GM18520 (cell line): Measurements from ENCODE around the gene KRT38.

ENCODE experiments used
- ATAC-seq: cut with Tn5 transposase; IDR thresholded peaks from one replicate; pipeline ENCODE4 v1.9.1; 2021; ENCODE audit not compliant: unreplicated experiment

Gene KRT38

DNA sequence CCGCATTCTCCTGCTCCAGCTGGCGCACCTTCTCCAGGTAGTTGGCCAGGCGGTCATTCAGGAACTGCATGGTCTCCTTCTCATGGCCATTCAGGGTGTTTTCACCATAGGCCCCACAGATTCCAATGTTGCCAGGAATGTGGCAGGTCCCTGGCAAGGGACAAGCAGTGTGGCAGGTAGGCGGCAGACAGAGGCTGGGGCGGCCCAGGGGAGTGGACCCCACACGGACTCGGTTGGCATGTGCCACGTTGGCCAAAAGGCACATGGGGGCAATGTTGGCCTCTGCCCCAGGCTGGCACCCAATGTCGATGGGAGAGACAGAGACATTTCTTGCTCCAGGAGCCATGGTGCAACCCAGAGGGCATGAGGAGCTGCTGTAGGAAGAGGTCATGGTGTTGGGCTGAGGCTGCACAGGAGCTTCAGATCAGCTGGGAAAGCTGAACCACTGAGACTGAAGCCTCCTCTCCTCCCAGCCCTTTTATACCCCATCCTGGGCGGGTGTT, at the start of gene KRT38:
Gene KRT38 (minus strand): TSS at position 453 of the 503 bp plus-strand sequence. CDS start 62 bp downstream, at position 391.
- ATAC-seq: no peak

DNA sequence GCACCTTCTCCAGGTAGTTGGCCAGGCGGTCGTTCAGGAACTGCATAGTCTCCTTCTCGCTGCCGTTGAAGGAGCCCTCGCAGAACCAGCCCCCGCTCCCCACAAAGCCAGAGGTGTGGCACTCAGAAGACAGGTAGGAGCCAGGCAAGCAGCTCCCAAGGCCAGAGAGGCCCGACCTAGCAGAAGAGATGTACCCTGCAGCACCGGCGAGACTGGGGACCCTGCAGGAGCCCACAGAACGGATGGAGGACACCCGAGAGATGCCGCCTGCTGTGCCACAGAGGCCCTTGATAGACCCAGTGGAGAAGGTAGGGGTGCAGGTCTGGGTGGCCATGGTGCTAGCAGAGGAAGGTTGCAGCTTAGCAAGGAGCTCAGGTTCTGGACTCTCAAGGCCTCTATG, 48.7 kb upstream of the KRT38 start, which contains the start of gene KRT36:
Gene KRT36 (minus strand): TSS at position 380 of the 400 bp plus-strand sequence. CDS start 46 bp downstream, at position 334.
- no peak for ATAC-seq

DNA sequence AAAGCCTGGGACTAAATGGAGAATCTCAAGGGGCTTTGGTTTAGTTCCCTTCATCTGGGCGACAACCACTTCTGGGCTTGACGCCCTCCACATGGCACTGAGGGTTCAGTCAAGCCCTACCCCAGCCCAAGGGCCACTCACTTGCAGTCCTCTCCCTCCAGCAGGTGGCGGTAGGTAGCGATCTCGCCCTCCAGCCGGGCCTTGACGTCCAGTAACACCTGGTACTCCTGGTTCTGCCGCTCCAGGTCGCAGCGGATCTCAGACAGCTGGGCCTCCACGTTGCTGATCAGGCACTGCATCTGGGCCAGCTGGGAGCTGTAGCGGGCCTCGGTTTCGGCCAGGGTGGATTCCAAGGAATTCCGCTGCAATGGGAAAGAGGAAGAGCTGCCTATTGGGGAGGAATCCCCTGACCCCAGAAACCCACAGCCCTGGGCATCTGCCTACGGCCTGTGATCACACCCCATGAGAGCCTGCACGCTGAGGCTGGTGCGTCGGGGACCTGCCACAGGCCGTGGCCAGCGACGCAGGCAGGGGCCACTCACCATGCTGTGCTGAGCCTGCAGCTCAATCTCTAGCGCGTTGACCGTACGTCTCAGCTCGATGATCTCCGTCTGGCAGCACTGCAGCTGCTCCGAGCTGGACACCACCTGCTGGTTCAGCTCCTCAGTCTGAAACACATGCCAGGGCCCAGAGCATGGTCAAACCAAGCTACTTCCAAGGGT, 46.2 kb upstream of the KRT38 start:
- ATAC-seq: no peak

DNA sequence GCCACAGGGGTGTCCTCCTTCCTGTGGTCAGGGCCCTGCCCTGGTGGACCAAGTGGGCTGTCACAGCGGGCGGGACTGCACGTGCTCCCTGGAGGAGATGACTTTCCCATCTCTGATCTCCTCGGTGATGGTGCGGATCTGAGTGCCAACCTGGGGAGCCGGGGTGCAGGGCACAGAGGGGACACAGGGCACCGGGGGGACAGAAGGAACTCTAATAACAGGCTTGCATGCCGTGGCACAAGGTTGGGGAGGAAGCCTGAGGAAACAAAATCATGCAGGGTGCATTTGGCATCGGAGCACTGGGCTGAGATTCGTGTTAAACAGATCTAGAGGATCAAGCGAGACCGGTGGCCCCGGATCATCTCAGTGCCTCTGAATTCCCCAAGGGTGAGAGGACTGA, 45.5 kb upstream of the KRT38 start:
- ATAC-seq: no peak

DNA sequence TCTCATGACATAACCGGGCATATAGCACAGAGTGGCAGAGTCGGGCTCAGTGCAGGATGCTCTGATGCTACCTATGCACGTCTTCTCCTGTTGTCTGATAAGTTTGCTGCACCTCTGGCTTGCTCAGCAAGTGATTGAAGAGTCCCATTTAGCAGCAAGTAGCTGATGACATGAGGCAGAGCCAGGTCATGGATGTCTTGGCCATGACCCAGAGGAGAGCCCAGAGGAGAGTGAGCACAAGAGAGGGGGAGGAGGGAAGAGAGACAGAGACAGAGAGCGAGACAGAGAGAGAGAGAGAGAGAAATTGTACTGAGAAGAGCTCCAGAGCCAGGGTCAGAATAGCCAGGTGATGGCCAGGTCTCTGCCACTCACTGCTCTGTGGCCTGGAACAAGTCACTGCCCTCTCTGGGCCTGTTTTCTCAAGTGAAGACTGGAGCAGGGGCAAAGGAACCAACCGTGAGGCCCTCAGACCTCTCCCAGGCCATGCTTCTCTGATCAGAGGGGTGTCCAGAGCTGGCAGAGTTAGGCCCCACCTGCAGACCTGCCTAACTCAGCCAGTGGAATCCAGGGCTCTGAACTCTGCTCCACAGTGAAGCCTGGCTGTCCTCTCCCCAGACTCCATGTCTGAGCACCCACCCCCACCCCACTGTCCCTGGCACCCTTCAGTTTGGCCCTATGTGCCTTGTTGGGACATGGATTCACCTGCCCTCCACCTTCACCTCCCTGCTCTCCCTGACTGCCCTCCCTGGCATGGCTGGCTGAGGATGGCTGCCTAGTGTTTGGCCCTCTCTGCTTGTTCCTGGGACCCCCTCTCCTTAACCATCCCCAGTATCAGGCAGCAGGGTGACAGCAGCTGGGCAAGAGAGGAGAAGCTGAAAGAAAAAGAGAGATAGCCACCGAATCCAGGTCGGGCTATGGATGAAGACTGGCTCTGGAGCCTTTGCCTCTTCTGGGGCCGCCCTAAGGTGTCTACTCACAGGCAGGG, 44.4 kb upstream of the KRT38 start:
- ATAC-seq: no peak

DNA sequence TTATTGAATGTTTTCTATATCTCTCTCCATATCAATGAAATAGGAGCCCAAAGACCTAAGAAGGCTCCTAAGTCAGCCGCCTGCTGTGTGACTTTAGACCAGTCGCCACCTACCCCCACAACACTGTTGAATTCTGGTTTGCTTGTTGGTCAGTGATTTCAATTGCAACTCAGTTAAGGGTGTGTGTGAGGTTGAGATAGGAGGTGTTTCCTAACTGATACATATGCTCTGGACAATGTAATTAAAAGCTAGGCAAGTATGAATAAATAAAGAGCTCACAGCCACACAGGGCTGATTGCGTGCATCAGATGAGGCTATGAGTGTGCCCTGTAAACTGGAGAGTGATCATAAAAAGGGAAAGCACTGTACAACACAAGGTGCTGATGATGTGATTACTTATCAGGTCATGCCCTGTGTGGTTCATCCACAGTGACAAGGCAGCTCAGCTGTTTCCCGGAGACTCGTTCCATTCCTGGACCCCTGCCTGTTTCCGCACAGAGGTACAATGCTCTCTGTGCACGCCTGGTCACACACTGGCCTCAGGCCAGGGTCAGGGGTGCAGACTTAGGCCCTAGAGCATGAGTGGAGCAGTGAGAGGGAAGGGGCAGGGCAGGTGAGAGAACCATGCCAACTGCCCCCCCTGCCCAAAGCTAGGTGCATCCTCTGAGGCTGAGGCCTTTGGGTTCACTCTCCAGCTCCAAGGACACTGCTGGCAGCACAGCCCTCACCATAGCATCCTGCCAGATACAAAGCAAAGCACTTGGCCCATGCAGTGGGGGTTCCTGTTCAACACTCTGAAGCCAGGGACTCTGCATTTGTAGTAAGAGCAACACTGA, 43.4 kb upstream of the KRT38 start:
- no peak for ATAC-seq

DNA sequence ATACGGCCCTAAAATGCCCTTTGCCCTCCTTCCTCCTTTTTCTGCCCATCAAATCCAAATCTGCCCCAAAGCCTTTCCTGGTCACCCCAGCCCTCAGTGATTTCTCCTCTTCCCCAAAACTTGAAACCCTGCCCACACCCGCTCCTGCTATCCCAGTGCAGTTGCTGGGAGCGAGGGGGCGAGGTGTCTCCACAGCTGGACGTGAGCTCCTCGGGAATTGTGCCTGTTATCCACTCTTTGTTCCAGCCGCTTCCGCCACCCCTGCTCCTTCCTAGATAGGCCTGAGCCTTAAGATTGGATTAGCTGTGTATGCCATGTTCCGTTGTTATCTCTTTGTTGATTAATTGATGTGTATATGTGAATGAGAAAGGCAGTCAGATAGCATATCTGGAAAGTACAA, 42.7 kb upstream of the KRT38 start:
- ATAC-seq: no peak

DNA sequence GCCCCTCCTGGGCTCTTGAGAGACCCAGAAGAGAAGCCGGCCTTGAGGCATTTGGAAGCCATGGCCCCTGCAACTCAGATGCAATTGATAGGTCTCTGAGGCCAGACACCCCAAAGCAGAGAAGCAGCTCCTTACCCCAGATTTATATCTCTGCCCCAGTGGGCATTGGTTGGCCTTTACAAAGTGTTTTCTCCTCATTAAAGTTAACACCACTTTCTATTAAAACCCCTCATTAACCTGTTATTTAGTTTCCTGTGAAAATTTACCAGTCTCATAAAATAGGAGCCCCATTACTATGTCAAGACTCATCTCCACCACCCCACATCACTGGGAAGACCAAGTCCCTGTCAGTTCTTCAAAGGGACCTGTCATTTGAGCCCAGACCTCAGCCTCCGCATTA, 40.3 kb upstream of the KRT38 start, which contains the start of gene KRT35:
Gene KRT35 (minus strand): TSS at position 116 of the 400 bp plus-strand sequence. CDS start 54 bp downstream, at position 62.
- ATAC-seq: no peak

DNA sequence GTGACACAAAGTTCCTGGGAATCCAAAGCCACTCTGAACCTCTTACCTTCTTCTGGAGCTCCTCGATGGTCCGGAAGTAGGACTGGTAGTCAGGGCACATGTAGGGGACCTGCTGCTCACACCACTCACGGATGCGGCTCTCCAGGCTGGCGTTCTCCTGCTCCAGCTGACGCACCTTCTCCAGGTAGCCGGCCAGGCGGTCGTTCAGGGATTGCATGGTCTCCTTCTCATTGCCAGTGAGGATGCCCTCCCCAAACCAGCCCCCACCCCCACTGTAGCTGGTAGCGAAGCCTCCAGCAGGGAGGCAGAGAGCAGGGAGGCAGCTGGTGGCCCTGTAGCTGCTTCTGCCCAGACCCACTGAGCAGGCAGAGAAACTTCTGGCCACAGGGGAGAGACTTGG, 39.8 kb upstream of the KRT38 start:
- ATAC-seq: no peak

DNA sequence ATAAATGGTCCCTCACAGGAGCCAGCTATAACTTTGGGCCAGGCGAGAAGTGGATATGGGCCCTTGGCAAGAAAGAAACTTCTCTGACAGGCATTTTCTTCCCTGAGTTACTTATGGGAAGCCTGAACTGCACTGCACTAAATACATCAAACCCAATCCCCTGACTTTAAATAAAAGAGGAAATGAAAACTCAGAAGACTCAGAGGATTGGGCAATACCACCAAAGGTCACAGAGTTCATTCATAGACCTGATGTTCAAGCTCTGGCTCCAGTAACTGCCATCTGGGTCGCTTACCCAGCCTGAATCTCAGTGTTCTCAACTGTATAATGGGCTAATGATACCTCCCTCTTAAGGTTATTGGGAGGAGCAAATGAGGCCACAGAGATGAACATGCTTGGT, 39.4 kb upstream of the KRT38 start:
- ATAC-seq: no peak

DNA sequence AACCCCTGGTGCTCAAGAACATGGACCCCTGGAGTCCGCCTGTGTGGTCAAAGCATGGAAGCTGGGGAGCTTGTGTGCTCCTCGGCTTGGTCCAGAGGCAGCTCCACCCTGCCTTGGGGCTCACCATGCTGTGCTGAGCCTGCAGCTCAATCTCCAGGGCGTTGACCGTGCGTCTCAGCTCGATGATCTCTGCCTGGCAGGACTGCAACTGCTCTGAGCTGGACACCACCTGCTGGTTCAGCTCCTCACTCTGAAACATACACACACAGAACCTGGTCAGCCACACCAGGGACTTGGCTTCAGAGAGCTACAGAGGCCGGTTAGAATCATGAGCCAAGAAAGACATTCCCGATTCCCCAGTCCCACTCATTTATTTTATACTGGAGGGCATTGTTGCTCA, 37.5 kb upstream of the KRT38 start:
- ATAC-seq: no peak

DNA sequence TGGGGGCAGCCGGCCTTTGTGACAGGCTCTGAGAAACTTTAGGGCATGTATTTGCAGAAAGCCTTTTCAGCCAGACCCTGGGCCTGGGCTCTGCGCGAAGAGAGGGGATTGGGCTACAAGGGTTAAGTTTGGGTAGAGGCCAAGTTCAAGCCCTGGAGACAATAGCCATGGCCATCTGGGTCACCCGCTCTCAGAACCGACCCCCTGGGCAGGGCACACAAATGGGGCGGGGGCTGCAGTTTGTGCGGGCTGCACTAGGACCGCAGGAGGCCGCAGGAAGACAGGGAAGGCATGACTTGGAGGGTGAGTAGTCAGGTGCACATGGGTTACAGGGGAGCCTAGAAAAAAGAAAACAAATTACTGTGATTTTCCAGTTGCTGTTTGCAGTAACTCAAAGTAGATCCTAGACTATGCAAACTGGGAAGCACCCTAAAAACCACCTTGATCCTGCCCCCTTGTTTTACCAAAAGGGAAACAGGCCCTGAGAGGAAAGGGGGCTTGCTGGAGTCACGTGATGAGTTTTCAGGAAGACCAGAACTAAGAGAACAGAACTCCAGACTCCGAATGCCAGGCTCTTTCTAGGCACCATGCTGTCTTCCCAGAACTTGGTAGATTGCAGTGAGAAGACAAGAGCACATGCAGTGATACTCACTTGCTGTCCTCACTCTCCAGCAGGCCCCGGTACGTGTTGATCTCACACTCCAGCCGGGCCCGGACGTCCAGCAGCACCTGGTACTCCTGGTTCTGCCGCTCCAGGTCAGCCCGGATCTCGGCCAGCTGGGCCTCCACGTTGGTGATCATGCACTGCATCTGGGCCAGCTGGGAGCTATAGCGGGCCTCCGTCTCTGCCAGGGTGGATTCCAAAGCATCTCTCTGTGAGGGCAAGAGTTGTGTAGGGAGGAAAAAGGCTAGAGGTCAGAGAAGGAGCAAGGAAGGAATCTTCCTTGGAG, 36.4 kb upstream of the KRT38 start:
- ATAC-seq: no peak

DNA sequence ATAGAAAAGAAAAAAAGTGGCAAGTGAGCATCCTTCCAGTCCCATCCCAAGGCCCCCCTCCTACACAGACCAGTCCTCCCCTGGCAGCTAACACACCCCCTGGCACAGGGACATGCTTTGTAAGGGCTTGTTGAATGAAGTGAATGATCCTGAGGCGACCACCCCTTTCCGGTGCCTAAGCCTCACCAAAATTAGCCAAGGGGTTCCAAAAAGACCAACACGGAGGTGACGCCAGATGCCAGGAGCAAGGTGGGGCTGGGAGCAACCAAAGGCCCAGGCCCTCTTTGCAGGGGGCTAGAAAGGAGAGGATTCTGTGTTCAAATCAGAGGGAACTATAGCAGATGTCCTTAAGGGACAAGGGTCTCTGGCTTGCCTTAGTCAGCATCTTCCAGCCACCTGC, 34.6 kb upstream of the KRT38 start:
- ATAC-seq: no peak

DNA sequence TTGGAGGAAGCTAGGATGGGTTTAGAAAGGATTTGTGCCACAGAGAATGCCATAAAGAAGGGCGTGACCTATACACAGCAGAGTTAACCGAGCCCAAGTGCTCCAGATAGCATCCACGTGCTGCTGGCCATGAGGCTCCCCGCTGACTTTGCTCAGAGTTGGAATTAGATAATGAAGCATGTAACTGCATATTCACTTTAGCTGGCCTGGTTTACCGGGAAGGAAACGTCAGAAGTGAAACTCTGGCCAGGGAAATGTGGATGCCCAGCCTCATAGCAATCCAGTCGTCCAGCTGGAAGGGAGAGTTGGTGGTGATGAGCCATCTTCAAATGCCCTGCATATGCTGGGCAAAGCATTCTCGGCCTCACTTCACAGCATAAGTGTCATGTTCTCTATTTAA, 34.1 kb upstream of the KRT38 start:
- no peak for ATAC-seq

DNA sequence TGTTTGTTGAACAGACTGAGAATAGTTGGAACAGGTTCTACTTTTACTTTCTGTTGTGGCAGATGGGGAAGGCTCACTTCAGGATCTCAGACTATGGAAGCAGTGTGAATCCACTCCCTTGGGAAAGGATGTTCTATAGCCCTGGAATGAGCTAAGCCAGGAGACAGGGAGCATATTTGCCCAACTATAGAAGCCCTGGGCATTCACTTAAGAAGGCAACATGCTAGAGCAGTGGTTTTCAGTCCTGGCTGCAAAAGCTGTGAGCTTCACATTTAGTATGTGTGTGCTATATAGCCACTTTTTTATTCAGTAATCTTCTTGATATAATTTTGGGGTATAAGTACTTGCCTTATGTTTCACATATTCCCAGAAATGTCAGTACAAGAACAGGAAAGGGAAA, 27.6 kb upstream of the KRT38 start:
- no peak for ATAC-seq

DNA sequence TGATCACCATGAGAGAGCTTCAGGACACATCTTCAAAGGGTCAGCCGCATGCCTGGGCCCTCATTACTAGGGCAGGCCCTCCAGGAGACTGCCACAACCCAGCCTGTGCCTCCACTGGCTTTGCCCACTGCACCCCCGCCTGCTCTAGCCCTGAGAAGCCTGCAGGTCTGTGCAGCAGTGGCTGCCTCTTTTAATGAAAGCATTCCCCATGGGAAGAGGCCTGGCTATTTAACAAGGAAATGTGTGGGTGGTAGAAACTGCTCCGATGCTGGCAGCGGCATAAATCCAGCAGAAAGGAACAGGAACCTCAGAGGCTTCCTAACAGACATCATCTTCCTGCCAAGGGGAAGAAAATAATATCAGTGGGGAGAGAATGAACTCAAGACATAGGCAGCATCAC, 26.8 kb upstream of the KRT38 start:
- ATAC-seq: no peak

DNA sequence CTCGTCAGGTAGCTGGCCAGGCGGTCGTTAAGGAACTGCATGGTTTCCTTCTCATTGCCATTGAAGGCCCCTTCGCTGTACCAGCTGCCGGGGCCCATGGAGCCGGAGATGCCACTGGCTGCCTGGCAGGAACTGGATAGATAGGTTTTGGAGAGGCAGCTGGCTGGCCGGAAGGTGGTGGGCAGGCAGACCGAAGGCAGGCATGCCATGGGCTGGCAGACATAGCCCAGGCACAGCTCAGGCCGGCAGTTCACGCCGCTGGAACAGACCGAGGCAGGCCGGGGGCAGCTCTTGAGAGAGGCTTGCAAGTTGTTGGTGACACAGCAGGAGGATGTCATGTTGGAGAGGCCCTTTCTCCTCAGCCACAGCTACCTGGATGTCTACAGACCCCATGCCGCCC, 26.2 kb upstream of the KRT38 start, which contains the start of gene KRT32:
Gene KRT32 (minus strand): TSS at position 399 of the 400 bp plus-strand sequence. CDS start 61 bp downstream, at position 338.
- no peak for ATAC-seq

DNA sequence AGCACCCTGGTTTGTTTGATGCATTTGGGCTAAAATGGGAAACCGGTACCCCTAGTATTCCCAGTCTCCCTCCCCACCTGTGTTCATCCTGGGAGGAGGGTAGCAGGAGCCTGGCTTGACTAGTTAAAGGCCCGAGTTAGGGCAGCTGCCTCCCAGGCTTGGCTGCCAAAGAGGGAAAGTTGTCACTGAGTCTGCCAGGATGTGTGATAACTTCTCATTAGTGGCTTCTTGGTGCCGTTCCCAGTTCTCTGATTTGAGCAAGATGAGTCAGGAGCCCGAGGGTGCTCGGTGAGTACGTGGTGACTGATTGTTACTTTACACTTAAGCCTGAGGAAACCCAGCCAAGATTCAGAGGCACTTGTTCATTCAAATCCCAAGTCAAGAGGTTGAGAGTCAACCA, 23.9 kb upstream of the KRT38 start:
- no peak for ATAC-seq

DNA sequence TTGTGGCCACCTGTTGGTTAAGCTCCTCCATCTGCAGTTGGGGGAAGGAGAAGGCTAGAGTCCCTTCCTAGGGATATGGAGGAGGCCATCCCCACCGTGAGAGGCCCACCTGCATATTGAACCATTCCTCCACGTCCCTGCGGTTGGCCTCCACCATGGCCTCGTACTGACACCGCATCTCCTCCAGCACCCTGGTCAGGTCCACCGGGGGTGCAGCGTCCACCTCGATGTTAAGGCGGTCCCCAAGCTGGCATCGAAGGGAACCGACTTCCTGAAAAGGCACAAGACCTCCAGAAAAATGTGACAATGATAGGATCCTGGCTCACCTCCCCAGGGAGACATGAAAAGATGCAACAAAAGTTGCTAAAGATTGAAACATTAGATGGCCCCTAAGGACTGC, 23.4 kb upstream of the KRT38 start:
- ATAC-seq: no peak

DNA sequence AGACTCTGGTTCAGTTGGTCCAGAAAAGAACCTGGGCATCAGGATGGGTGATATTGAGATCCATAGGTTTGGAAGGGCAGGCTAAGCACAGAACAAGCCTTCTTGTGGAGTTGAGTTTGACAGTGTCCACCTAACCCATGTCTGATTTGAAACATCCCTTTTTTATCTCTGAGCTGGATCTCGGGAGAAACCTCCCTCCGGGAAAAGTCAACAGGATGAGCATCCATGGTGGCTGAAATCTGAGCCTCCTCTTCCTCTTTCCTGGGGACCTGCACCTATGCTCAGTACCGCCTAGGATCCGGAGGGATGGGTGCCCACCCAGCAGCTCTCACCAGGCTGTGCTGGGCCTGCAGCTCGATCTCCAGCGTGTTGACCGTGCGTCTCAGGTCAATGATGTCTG, 23.0 kb upstream of the KRT38 start:
- ATAC-seq: no peak
